Panc1 (cell line): ENCODE results near the gene ARMC5.

Experiments used
- CTCF ChIP-seq: fragments of 450-650 bp; IDR thresholded peaks from 2 replicates; pipeline ENCODE4 v1.5.1; 2017; ENCODE audit warnings: mild to moderate bottlenecking
- POLR2AphosphoS5 ChIP-seq: IDR thresholded peaks from 2 replicates; pipeline ENCODE4 v1.6.1; 2012; ENCODE audit warnings: mild to moderate bottlenecking, low read depth, low read length, moderate library complexity
- REST ChIP-seq, 2 experiments: IDR thresholded peaks; 2 replicates each; pipeline ENCODE4 v1.6.1; 2011 to 2012; ENCODE audit warnings: low read depth in 2 of 2, control low read depth in 1 of 2, low read length in 1 of 2, mild to moderate bottlenecking in 1 of 2, moderate library complexity in 1 of 2; ENCODE audit not compliant: insufficient read depth in 1 of 2
- SIN3A ChIP-seq: IDR thresholded peaks from 2 replicates; pipeline ENCODE4 v1.6.1; 2012; ENCODE audit warnings: low read depth, mild to moderate bottlenecking, low read length, moderate library complexity, borderline replicate concordance; ENCODE audit not compliant: insufficient read depth

- TF ChIP-seq CTCF (no peak), POLR2AphosphoS5 (no peak), SIN3A (no peak), REST (IDR thresholded peaks at IDR 0.05; ENCODE audit: insufficient read depth in 1 of 2, low read depth in 2 of 2, low read length in 1 of 2) (no peak)
Measured at GRCh38 chr16:31470615-31471014, 11.3 kb downstream of the ARMC5 start.
